IMR-90 (cell line): ENCODE measurements around the gene RAD18. TPM values are rescaled to one million over a fixed set of nuclear protein-coding genes. Genes with fewer than 3 reads are reported as not detected.

Source experiments
- ATAC-seq: fragments of 200-7000 bp; cut with Tn5 transposase; 2 replicates; pipeline ENCODE4 v1.9.1; 2020; ENCODE audit warnings: low read depth, mild to moderate bottlenecking, moderate library complexity
- BruUV-seq: library from RNA; stranded (reverse); fragments of 400-500 nt; replicated peaks from 2 replicates; lab custom pipeline; 2021; lab: Mats Ljungman, UMichigan
- CTCF ChIA-PET: fragments of 300-600 bp; formaldehyde crosslinking; extraction: SDS; loops from one replicate; lab custom pipeline; 2021; ENCODE audit warnings: antibody characterized with exemption; lab: Yijun Ruan, JAX
- POLR2A ChIA-PET: fragments of 300-600 bp; sonication (Branson Sonifier 250); formaldehyde crosslinking; loops from one replicate; lab custom pipeline; 2022; ENCODE audit warnings: antibody characterized with exemption; ENCODE audit not compliant: unreplicated experiment; lab: Charles Lee
- DNase-seq: peaks from one replicate; pipeline ENCODE4 v3.0.0; 2013
- H2AFZ ChIP-seq: replicated peaks from 2 replicates; pipeline ENCODE3; 2013; ENCODE audit warnings: low read length, mild to moderate bottlenecking; ENCODE audit not compliant: poor library complexity
- H2AK5ac ChIP-seq: 2 replicates; pipeline ENCODE4 v1.6.1; 2013; ENCODE audit warnings: low read depth, low read length, inconsistent platforms
- H2AK9ac ChIP-seq: replicated peaks from 2 replicates; pipeline ENCODE3; 2013; ENCODE audit warnings: mild to moderate bottlenecking, low read depth, low read length, moderate library complexity; ENCODE audit not compliant: poor library complexity
- H2BK120ac ChIP-seq: 2 replicates; pipeline ENCODE4 v1.6.1; 2013; ENCODE audit warnings: low read depth, low read length, inconsistent platforms
- H2BK15ac ChIP-seq: 3 replicates; pipeline ENCODE4 v1.6.1; 2013; ENCODE audit warnings: low read depth, low read length, inconsistent platforms
- H2BK20ac ChIP-seq: 2 replicates; pipeline ENCODE4 v1.6.1; 2013; ENCODE audit warnings: low read depth, mild to moderate bottlenecking, inconsistent platforms, low read length, moderate library complexity
- H2BK5ac ChIP-seq: 2 replicates; pipeline ENCODE4 v1.6.1; 2013; ENCODE audit warnings: mild to moderate bottlenecking, low read depth, low read length, inconsistent platforms; ENCODE audit not compliant: poor library complexity, severe bottlenecking
- H3K14ac ChIP-seq: replicated peaks from 2 replicates; pipeline ENCODE4 v1.6.1; 2013; ENCODE audit warnings: low read depth, low read length, inconsistent platforms
- H3K18ac ChIP-seq: 2 replicates; pipeline ENCODE4 v1.6.1; 2013; ENCODE audit warnings: low read depth, low read length, control low read depth
- H3K23ac ChIP-seq: 2 replicates; pipeline ENCODE4 v1.6.1; 2013; ENCODE audit warnings: low read depth, low read length, inconsistent platforms
- H3K27ac ChIP-seq: 2 replicates; pipeline ENCODE4 v1.5.1; 2013; ENCODE audit warnings: mild to moderate bottlenecking, control low read depth, low read length; ENCODE audit not compliant: insufficient read depth
- H3K27me3 ChIP-seq: 2 replicates; pipeline ENCODE4 v1.6.1; 2013; ENCODE audit warnings: low read length; ENCODE audit not compliant: control insufficient read depth, insufficient read depth
- H3K36me3 ChIP-seq: 2 replicates; pipeline ENCODE4 v1.6.1; 2013; ENCODE audit warnings: low read length, mixed read lengths; ENCODE audit not compliant: control insufficient read depth, insufficient read depth
- H3K4ac ChIP-seq: 2 replicates; pipeline ENCODE4 v1.6.1; 2013; ENCODE audit warnings: low read depth, low read length, inconsistent platforms
- H3K4me1 ChIP-seq: 2 replicates; pipeline ENCODE4 v1.6.1; 2013; ENCODE audit warnings: low read length, mixed read lengths; ENCODE audit not compliant: control insufficient read depth, insufficient read depth
- H3K4me2 ChIP-seq: 2 replicates; pipeline ENCODE4 v1.6.1; 2013; ENCODE audit warnings: low read depth, mild to moderate bottlenecking, control low read depth, low read length, moderate library complexity
- H3K4me3 ChIP-seq: 2 replicates; pipeline ENCODE4 v1.5.1; 2013; ENCODE audit warnings: low read depth, mild to moderate bottlenecking, control low read depth, low read length, moderate library complexity; ENCODE audit not compliant: insufficient read depth
- H3K56ac ChIP-seq: 2 replicates; pipeline ENCODE4 v1.6.1; 2013; ENCODE audit warnings: low read length, inconsistent platforms; ENCODE audit not compliant: insufficient read depth; ENCODE audit errors: extremely low read depth
- H3K79me1 ChIP-seq, 2 experiments: 2 replicates each; pipeline ENCODE4 v1.6.1; 2013; ENCODE audit warnings: low read length in 2 of 2, inconsistent platforms in 1 of 2, low read depth in 1 of 2
- H3K9ac ChIP-seq: 2 replicates; pipeline ENCODE4 v1.6.1; 2013; ENCODE audit warnings: low read depth, low read length, control low read depth
- H3K9me1 ChIP-seq: 2 replicates; pipeline ENCODE4 v1.6.1; 2013; ENCODE audit warnings: low read length, inconsistent platforms; ENCODE audit not compliant: insufficient read depth
- H3K9me3 ChIP-seq: 2 replicates; pipeline ENCODE4 v1.6.1; 2013; ENCODE audit warnings: low read length; ENCODE audit not compliant: control insufficient read depth, insufficient read depth
- H4K20me1 ChIP-seq: 2 replicates; pipeline ENCODE4 v1.6.1; 2013; ENCODE audit warnings: low read length, inconsistent platforms; ENCODE audit not compliant: insufficient read depth
- H4K5ac ChIP-seq: 2 replicates; pipeline ENCODE4 v1.6.1; 2013; ENCODE audit warnings: mild to moderate bottlenecking, low read depth, low read length, control low read depth
- H4K8ac ChIP-seq, 2 experiments: 2 replicates each; pipeline ENCODE4 v1.6.1; 2013; ENCODE audit warnings: low read depth in 2 of 2, low read length in 2 of 2, control low read depth in 1 of 2, inconsistent platforms in 1 of 2
- H4K91ac ChIP-seq: 2 replicates; pipeline ENCODE4 v1.6.1; 2013; ENCODE audit warnings: low read depth, low read length, inconsistent platforms; ENCODE audit not compliant: insufficient read depth
- CHD1 ChIP-seq: IDR thresholded peaks from 2 replicates; pipeline ENCODE4 v1.6.1; 2012; ENCODE audit warnings: low read depth, low read length, improper control_type of control experiment
- FOS ChIP-seq: fragments of 150-350 bp; IDR thresholded peaks from 2 replicates; pipeline ENCODE4 v1.6.1; 2016; ENCODE audit warnings: low read depth, low read length
- MAZ ChIP-seq: IDR thresholded peaks from 2 replicates; pipeline ENCODE4 v1.6.1; 2012; ENCODE audit warnings: low read depth, mild to moderate bottlenecking, low read length, improper control_type of control experiment, moderate library complexity, borderline replicate concordance
- RAD21 ChIP-seq: IDR thresholded peaks from 2 replicates; pipeline ENCODE4 v1.6.1; 2012; ENCODE audit warnings: low read length, improper control_type of control experiment
- RCOR1 ChIP-seq: IDR thresholded peaks from 2 replicates; pipeline ENCODE4 v1.6.1; 2012; ENCODE audit warnings: mild to moderate bottlenecking, low read length, improper control_type of control experiment; ENCODE audit not compliant: insufficient replicate concordance
- RFX5 ChIP-seq: IDR thresholded peaks from 2 replicates; pipeline ENCODE4 v1.8.0; 2012; ENCODE audit warnings: low read depth, mild to moderate bottlenecking, low read length, moderate library complexity
- WGBS, 2 experiments: methylation state at CpG; one replicate each; pipeline versions ENCODE4 v1.1.5 to v1.1.7; 2013; ENCODE audit warnings: missing lambda C conversion rate in 2 of 2; ENCODE audit not compliant: insufficient read length in 1 of 2; ENCODE audit errors: extremely low coverage in 2 of 2; 5-methylcytosine and 5-hydroxymethylcytosine counted together
- dilution Hi-C: fragments of 300-500 bp; cut with HindIII; formaldehyde crosslinking; loops from one replicate; pipeline ENCODE4 v1.14.3; 2018; ENCODE audit warnings: low sequenced_read_pairs; ENCODE audit not compliant: unreplicated experiment
- in situ Hi-C: fragments of 300-500 bp; cut with MboI; formaldehyde crosslinking; loops from 3 replicates; pipeline ENCODE4 v1.14.3; 2019; ENCODE audit warnings: low sequenced_read_pairs, inconsistent platforms, mixed read lengths
- intact Hi-C: fragments of 100-400 bp; cut with micrococcal nuclease; formaldehyde crosslinking; loops from 2 replicates; pipeline ENCODE4 v1.10.0; 2022
- polyA plus RNA-seq, 3 experiments: library from polyadenylated mRNA; depleted of rRNA; stranded (reverse); fragments of >200 nt; gene quantifications; 2 replicates each; pipeline ENCODE4 v1.2.3, GENCODE V29; 2012; ENCODE audit warnings: low replicate concordance in 1 of 3
- total RNA-seq: library from RNA; depleted of rRNA; stranded (reverse); fragments of >200 nt; gene quantifications from 2 replicates; pipeline ENCODE4 v1.2.3, GENCODE V29; 2012

RAD18 gene
- total and polyA plus RNA-seq, 2 of the 4 experiments (the other 2 are of a cell fraction) = 8.2 to 17.2 TPM

- H3K4me3 ChIP-seq = no peak overlapping the region
- no peak overlapping the region for H2BK120ac ChIP-seq
- no peak overlapping the region for H2AK9ac ChIP-seq
- dilution Hi-C loops = no loop called here
- no peak overlapping the region for H3K14ac ChIP-seq
- H3K4ac ChIP-seq = no peak overlapping the region
- no peaks in the 10 kb centered on the region for H4K20me1 ChIP-seq
- ChIA-PET CTCF (interaction anchor here (0.8 kb wide), 1 partner anchor 28 kb away, joined by 3 read pairs; no protein-coding TSS in a partner anchor), POLR2A (no interaction called here)
- DNase-seq = no peak
- TF ChIP-seq RCOR1 (no peak), FOS (no peak), CHD1 (no peak), RFX5 (no peak), MAZ (no peak), RAD21 (no peak)
- no peak overlapping the region for H4K91ac ChIP-seq
- peaks cover 5% of the 10 kb centered on the region for H3K4me1 ChIP-seq
- no peak for ATAC-seq
- no peaks in the 10 kb centered on the region for H3K36me3 ChIP-seq
- no peak overlapping the region for H2BK5ac ChIP-seq
- no peak overlapping the region for H2BK15ac ChIP-seq
- intact Hi-C loops = loop anchor here (10.0 kb wide), 2 partner anchors 302 to 522 kb away; no protein-coding TSS in a partner anchor
- no peak overlapping the region for H3K4me2 ChIP-seq
- H3K9me3 ChIP-seq = no peaks in the 10 kb centered on the region
- H3K27me3 ChIP-seq = peaks cover 2% of the 10 kb centered on the region; the same call in 1 of the 2 replicates
- no peak overlapping the region for H2AK5ac ChIP-seq
- in situ Hi-C loops = loop anchor here (10.0 kb wide), 1 partner anchor 192 kb away; no protein-coding TSS in a partner anchor
- no CpG with 5 or more reads among the region's 3 CpGs for WGBS, 2 experiments
- no peak overlapping the region for H3K18ac ChIP-seq
- H3K9me1 ChIP-seq = no peaks in the 10 kb centered on the region
- no peak overlapping the region for H3K23ac ChIP-seq
- BruUV-seq = no TSS peak
- H3K9ac ChIP-seq = no peak overlapping the region
- no peak overlapping the region for H2AFZ ChIP-seq
- H2BK20ac ChIP-seq = no peak overlapping the region
- H3K79me1 ChIP-seq = peaks cover 10 to 12% of the 10 kb centered on the region in 2 experiments; a peak in 3 of 4 replicates
- H3K56ac ChIP-seq = no peak overlapping the region
- no peak overlapping the region for H3K27ac ChIP-seq
- no peak overlapping the region for H4K8ac ChIP-seq
- H4K5ac ChIP-seq = no peak overlapping the region
Measured at GRCh38 chr3:8966820-8967348, 3.6 kb upstream of the RAD18 start.
